GM19238 (cell line): ENCODE measurements around the gene UPK1A.

Source experiments
- DNase-seq: peaks from one replicate; pipeline ENCODE4 v3.0.0; 2011; ENCODE audit warnings: low spot score; ENCODE audit not compliant: insufficient read length

The UPK1A gene

GRCh38 chr19:35666251-35666913 is at the start of gene UPK1A:
UPK1A (plus strand) TSS chr19:35666517; CDS start chr19:35666813, 296 bp downstream.
- no peak for DNase-seq

- no peak for DNase-seq
Observed at GRCh38 chr19:35618857-35619256, 47.5 kb upstream of the UPK1A start.

GRCh38 chr19:35619290-35619923 is 46.9 kb upstream of the UPK1A start:
- DNase-seq = no peak

GRCh38 chr19:35620001-35620400 is 46.3 kb upstream of the UPK1A start:
- DNase-seq = no peak

GRCh38 chr19:35621708-35622107 is 44.6 kb upstream of the UPK1A start:
- DNase-seq = no peak

- no peak for DNase-seq
Observed at GRCh38 chr19:35622750-35623149, 43.6 kb upstream of the UPK1A start.

GRCh38 chr19:35623327-35624010 is 42.8 kb upstream of the UPK1A start:
- DNase-seq = no peak

- no peak for DNase-seq
Observed at GRCh38 chr19:35628264-35628564, 38.1 kb upstream of the UPK1A start.

GRCh38 chr19:35628565-35629331 is 37.6 kb upstream of the UPK1A start, which contains the start of gene RBM42:
RBM42 (plus strand) TSS chr19:35629036; CDS start chr19:35629154, 118 bp downstream.
- DNase-seq = peak; percentile 99

GRCh38 chr19:35629332-35629633 is 37.0 kb upstream of the UPK1A start:
- DNase-seq = no peak

GRCh38 chr19:35633727-35634440 is 32.4 kb upstream of the UPK1A start:
- no peak for DNase-seq

- DNase-seq = no peak
Observed at GRCh38 chr19:35636651-35637050, 29.7 kb upstream of the UPK1A start.

- no peak for DNase-seq
Observed at GRCh38 chr19:35637165-35637564, 29.2 kb upstream of the UPK1A start.

GRCh38 chr19:35639321-35639639 is 27.0 kb upstream of the UPK1A start:
- DNase-seq = no peak

- no peak for DNase-seq
Observed at GRCh38 chr19:35639863-35640262, 26.5 kb upstream of the UPK1A start.

- no peak for DNase-seq
Observed at GRCh38 chr19:35641515-35642151, 24.7 kb upstream of the UPK1A start, which contains the start of gene ETV2. ETV2 (plus strand) TSS chr19:35641745; CDS start chr19:35642461, 716 bp downstream.

- DNase-seq = no peak
Observed at GRCh38 chr19:35642312-35642711, 24.0 kb upstream of the UPK1A start.

- no peak for DNase-seq
Observed at GRCh38 chr19:35642798-35643254, 23.5 kb upstream of the UPK1A start.

GRCh38 chr19:35643255-35644205 is 22.8 kb upstream of the UPK1A start:
- DNase-seq = peak; percentile 88
